NCI-H748 (cell line): ENCODE measurements around the gene IPMK.
"Not testable (repeated sequence)": the region's sequence is repeated elsewhere in the genome, so short reads cannot be mapped to it uniquely, and the experiment has no call there.

Source experiments
- DNase-seq: peaks from one replicate; lab custom pipeline; 2025; ENCODE audit not compliant: unreplicated experiment; lab: John Stamatoyannopoulos, UW

IPMK gene

GRCh38 chr10:58268454-58268945 is 806 bp upstream of the IPMK start:
- peak; percentile 76 for DNase-seq

GRCh38 chr10:58266826-58267712 is 625 bp downstream of the IPMK start:
- peak; percentile 25 for DNase-seq

- DNase-seq: peak; percentile 12
Measured at GRCh38 chr10:58266003-58266825, 1.5 kb downstream of the IPMK start.

- DNase-seq: no peak
Measured at GRCh38 chr10:58265249-58265648, 2.4 kb downstream of the IPMK start.

- peak; percentile 52 for DNase-seq
Measured at GRCh38 chr10:58264780-58265179, 2.9 kb downstream of the IPMK start.

- DNase-seq: no peak
Measured at GRCh38 chr10:58262766-58263165, 4.9 kb downstream of the IPMK start.

- DNase-seq: no peak
Measured at GRCh38 chr10:58260334-58260733, 7.4 kb downstream of the IPMK start.

- no peak for DNase-seq
Measured at GRCh38 chr10:58258977-58259692, 8.6 kb downstream of the IPMK start.

- not testable (repeated sequence) for DNase-seq
Measured at GRCh38 chr10:58256013-58256780, 11.5 kb downstream of the IPMK start.

GRCh38 chr10:58254644-58255043 is 13.1 kb downstream of the IPMK start:
- no peak for DNase-seq

- no peak for DNase-seq
Measured at GRCh38 chr10:58253184-58253583, 14.5 kb downstream of the IPMK start.

- DNase-seq: not testable (repeated sequence)
Measured at GRCh38 chr10:58244666-58245065, 23.0 kb downstream of the IPMK start.

GRCh38 chr10:58244242-58244641 is 23.5 kb downstream of the IPMK start:
- not testable (repeated sequence) for DNase-seq

GRCh38 chr10:58243801-58244200 is 23.9 kb downstream of the IPMK start:
- not testable (repeated sequence) for DNase-seq

GRCh38 chr10:58243269-58243668 is 24.4 kb downstream of the IPMK start:
- DNase-seq: no peak

GRCh38 chr10:58241346-58241745 is 26.3 kb downstream of the IPMK start:
- DNase-seq: no peak

- no peak for DNase-seq
Measured at GRCh38 chr10:58240531-58240930, 27.2 kb downstream of the IPMK start.

- no peak for DNase-seq
Measured at GRCh38 chr10:58239561-58240169, 28.0 kb downstream of the IPMK start.

GRCh38 chr10:58237014-58237834 is 30.5 kb downstream of the IPMK start:
- DNase-seq: no peak
